LNCAP (cell line): ENCODE results near the gene KHDC1.

Experiments
- CTCF ChIP-seq: fragments of 450-650 bp; IDR thresholded peaks from 2 replicates; pipeline ENCODE4 v1.5.1; 2017; ENCODE audit warnings: mild to moderate bottlenecking

Gene KHDC1

GRCh38 chr6:73250016-73250415 is 13.0 kb downstream of the KHDC1 start:
- no peak for TF ChIP-seq CTCF

- TF ChIP-seq CTCF = no peak
These were observed 14.6 kb downstream of the KHDC1 start for GRCh38 chr6:73248192-73248903.

- no peak for TF ChIP-seq CTCF
These were observed 21.0 kb downstream of the KHDC1 start for GRCh38 chr6:73242001-73242400.

- TF ChIP-seq CTCF = no peak
These were observed 22.3 kb downstream of the KHDC1 start for GRCh38 chr6:73240730-73241129.

- no peak for TF ChIP-seq CTCF
These were observed 26.7 kb downstream of the KHDC1 start for GRCh38 chr6:73236144-73236750.

- TF ChIP-seq CTCF = no peak
These were observed 28.3 kb downstream of the KHDC1 start for GRCh38 chr6:73234733-73235132.

- TF ChIP-seq CTCF = no peak
These were observed 29.9 kb downstream of the KHDC1 start for GRCh38 chr6:73233048-73233447.
